Fibroblast of pulmonary artery (primary cell): ENCODE results near the gene SP1.
"Not testable (repeated sequence)": the region's sequence is repeated elsewhere in the genome, so short reads cannot be mapped to it uniquely, and the experiment has no call there.

Experiments
- DNase-seq: peaks from one replicate; pipeline ENCODE4 v3.0.0-alpha.2; 2010; ENCODE audit warnings: low read depth
- H3K4me3 ChIP-seq: replicated peaks from 2 replicates; pipeline ENCODE4 v1.5.1; 2011; ENCODE audit warnings: low read depth, mild to moderate bottlenecking, control low read depth, low read length, moderate library complexity
- TF ChIP-seq, protein P1 (sequence below): IDR thresholded peaks from 2 replicates; pipeline ENCODE4 v1.5.1; 2011; ENCODE audit warnings: mild to moderate bottlenecking, control low read depth, low read length, inconsistent platforms; ENCODE audit errors: missing control alignments

SP1 gene

GRCh38 chr12:53378724-53379388, 1.1 kb upstream of the SP1 start:
- TF ChIP-seq, protein P1, sequence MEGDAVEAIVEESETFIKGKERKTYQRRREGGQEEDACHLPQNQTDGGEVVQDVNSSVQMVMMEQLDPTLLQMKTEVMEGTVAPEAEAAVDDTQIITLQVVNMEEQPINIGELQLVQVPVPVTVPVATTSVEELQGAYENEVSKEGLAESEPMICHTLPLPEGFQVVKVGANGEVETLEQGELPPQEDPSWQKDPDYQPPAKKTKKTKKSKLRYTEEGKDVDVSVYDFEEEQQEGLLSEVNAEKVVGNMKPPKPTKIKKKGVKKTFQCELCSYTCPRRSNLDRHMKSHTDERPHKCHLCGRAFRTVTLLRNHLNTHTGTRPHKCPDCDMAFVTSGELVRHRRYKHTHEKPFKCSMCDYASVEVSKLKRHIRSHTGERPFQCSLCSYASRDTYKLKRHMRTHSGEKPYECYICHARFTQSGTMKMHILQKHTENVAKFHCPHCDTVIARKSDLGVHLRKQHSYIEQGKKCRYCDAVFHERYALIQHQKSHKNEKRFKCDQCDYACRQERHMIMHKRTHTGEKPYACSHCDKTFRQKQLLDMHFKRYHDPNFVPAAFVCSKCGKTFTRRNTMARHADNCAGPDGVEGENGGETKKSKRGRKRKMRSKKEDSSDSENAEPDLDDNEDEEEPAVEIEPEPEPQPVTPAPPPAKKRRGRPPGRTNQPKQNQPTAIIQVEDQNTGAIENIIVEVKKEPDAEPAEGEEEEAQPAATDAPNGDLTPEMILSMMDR: no peak
- DNase-seq: no peak

DNA sequence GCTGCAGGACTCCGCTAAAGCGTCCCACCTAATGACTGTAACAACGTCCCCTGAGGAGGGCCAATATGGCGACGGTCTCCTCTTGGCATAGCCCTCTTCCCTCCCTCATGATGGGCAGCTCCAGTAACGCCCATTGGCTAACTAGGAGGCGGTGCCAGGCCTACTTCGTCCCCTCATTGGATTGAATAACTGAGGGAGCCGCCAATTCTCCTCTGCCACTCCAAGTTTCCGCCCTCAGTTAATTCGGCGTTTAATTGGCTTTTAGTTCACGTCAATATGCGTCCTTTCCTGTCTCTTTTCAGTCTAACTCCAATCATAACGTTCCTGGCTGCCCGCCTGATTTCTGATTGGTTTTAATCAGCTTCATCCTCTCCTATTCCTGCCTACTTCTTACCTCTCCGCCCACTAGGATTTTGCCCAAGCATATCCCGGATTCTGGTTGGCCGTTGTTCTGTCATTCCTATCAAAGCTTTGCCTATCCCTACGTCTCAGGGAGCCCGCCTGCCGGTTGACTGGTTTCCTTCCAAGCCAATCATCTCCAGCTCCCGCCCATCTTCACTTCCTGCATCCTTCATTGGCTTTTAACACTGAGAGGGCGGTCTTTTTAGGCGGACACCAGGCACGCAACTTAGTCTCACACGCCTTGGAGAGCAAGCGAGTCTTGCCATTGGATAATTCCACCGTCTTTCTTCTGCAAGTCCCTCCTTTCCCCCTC, 430 bp upstream of the SP1 start:
- peak; percentile 100 for DNase-seq
- H3K4me3 ChIP-seq: peak overlapping the region; percentile 54

More at GRCh38 chr12:53378724-53379388, 1.1 kb upstream of the SP1 start:
- peak overlapping the region; percentile 53 for H3K4me3 ChIP-seq

DNA sequence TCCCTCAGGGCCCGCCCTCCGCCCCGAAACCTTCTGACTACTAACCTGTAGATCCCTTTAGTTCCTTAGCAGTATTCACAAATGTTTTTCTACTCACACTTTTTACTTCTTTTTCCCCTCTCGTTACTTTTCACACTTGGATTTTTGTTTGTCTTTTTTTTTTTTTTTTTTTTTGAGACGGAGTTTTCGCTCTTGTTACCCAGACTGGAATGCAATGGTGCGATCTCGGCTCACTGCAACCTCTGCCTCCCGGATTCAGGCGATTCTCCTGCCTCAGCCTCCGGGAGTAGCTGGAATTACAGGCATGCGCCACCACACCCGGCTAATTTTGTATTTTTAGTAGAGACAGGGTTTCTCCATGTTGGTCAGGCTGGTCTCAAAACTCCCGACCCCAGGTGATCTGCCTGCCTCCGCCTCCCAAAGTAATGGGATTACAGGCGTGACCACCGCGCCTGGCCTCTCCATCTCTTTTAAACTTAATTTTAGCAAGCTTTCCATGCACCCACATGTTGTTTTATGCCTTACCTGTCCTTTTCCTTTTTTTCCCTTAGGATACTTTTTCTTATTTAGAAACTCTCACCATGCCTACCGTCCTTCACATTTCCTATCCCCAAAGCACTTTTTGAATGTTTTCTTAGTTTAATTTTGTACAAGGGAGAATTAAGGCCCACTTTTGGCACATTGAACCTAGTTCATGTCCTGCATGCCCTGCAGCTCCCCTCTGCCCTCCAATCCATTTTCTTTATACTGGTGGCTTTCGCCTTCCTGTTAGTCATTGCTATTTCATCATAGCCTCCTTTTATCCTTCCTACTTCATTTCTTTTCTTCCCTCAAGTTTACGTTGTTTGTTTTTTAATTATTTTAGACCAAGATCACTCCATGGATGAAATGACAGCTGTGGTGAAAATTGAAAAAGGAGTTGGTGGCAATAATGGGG, 1.1 kb downstream of the SP1 start:
- H3K4me3 ChIP-seq: peak overlapping the region; percentile 48
- DNase-seq: peak; percentile 61
- TF ChIP-seq, protein P1: no peak

More for the DNA sequence above, 430 bp upstream of the SP1 start:
- TF ChIP-seq, protein P1: no peak

DNA sequence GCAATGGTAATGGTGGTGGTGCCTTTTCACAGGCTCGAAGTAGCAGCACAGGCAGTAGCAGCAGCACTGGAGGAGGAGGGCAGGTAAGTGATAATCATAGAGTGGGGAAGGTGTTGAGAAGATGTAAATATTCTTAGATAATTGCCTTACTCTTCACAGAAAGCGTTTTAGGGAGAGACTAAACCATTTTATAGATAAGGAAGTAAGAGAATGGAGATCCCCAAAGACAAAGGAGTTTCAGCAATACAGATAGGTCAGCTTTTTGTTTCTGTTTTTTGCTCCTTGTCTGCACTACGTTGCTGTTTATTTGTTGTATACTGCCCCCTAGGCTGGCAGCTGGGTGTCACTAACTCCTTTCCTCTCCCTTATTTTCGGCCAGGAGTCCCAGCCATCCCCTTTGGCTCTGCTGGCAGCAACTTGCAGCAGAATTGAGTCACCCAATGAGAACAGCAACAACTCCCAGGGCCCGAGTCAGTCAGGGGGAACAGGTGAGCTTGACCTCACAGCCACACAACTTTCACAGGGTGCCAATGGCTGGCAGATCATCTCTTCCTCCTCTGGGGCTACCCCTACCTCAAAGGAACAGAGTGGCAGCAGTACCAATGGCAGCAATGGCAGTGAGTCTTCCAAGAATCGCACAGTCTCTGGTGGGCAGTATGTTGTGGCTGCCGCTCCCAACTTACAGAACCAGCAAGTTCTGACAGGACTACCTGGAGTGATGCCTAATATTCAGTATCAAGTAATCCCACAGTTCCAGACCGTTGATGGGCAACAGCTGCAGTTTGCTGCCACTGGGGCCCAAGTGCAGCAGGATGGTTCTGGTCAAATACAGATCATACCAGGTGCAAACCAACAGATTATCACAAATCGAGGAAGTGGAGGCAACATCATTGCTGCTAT, 2.0 kb downstream of the SP1 start:
- peak overlapping the region; percentile 48 for H3K4me3 ChIP-seq
- DNase-seq: peak; percentile 80
- TF ChIP-seq, protein P1: peak; percentile 49

DNA sequence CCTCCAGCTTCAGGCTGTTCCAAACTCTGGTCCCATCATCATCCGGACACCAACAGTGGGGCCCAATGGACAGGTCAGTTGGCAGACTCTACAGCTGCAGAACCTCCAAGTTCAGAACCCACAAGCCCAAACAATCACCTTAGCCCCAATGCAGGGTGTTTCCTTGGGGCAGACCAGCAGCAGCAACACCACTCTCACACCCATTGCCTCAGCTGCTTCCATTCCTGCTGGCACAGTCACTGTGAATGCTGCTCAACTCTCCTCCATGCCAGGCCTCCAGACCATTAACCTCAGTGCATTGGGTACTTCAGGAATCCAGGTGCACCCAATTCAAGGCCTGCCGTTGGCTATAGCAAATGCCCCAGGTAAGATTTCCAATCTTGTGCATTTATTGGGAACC, 3.3 kb downstream of the SP1 start:
- DNase-seq: no peak
- TF ChIP-seq, protein P1: no peak
- H3K4me3 ChIP-seq: peak overlapping the region; percentile 31

DNA sequence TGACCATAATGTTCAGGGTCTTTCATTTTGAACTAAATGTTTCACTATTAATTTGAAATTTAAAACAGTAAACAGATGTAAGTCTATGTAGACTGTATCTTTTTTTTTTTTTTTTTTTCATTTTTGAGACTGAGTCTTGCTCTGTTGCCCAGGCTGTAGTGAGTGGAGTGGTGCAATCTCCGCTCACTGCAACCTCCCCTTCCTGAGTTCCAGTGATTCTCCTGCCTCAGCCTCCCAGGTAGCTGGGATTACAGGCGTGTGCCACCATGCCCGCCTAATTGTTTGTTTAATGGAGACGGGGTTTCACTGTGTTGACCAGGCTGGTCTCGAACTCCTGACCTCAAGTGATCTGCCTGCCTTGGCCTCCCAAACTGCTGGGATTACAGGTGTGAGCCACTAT, 6.4 kb downstream of the SP1 start:
- DNase-seq, H3K4me3 ChIP-seq: not testable (repeated sequence)
